Fibroblast of the aortic adventitia (primary cell): Measurements from ENCODE around the gene CUL5. TPM values are rescaled to one million over a fixed set of nuclear protein-coding genes. Genes with fewer than 3 reads are reported as not detected.

Source experiments
- DNase-seq: peaks from one replicate; pipeline ENCODE4 v3.0.0-alpha.2; 2010; ENCODE audit warnings: low read depth
- H3K4me3 ChIP-seq: 2 replicates; pipeline ENCODE4 v1.5.1; 2011; ENCODE audit warnings: low read depth, mild to moderate bottlenecking, control low read depth, low read length, moderate library complexity
- total RNA-seq: library from RNA; depleted of rRNA; stranded (reverse); fragments of >200 nt; gene quantifications from 2 replicates; pipeline ENCODE4 v1.2.3, GENCODE V29; 2012; ENCODE audit warnings: low replicate concordance
- TF ChIP-seq, protein P1 (sequence below): IDR thresholded peaks from 2 replicates; pipeline ENCODE4 v1.5.1; 2011; ENCODE audit warnings: mild to moderate bottlenecking, low read length, control low read depth, inconsistent platforms; ENCODE audit not compliant: insufficient read depth

CUL5 gene
- total RNA-seq, 1 donor: 39.1 TPM

GRCh38 chr11:108063410-108063809 lies 54.7 kb downstream of the CUL5 start:
- no peak overlapping the region for H3K4me3 ChIP-seq
- DNase-seq: no peak
- TF ChIP-seq, protein P1, sequence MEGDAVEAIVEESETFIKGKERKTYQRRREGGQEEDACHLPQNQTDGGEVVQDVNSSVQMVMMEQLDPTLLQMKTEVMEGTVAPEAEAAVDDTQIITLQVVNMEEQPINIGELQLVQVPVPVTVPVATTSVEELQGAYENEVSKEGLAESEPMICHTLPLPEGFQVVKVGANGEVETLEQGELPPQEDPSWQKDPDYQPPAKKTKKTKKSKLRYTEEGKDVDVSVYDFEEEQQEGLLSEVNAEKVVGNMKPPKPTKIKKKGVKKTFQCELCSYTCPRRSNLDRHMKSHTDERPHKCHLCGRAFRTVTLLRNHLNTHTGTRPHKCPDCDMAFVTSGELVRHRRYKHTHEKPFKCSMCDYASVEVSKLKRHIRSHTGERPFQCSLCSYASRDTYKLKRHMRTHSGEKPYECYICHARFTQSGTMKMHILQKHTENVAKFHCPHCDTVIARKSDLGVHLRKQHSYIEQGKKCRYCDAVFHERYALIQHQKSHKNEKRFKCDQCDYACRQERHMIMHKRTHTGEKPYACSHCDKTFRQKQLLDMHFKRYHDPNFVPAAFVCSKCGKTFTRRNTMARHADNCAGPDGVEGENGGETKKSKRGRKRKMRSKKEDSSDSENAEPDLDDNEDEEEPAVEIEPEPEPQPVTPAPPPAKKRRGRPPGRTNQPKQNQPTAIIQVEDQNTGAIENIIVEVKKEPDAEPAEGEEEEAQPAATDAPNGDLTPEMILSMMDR: no peak

DNA sequence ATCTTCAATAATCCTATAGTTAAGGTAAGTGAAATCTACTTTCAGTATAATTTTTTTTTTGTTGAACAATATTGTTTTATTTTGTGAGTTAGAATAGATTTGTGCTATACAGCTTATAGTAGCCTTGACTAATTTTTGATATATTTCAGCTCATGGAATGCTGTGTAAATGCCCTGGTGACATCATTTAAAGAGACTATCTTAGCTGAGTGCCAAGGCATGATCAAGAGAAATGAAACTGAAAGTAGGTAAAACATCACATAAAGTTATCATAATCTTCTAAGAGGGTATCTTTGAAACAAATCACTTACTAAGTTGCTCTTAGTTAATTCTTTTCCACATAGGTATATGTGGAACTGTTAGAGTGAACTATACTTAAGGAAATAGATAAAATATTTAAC lies 61.2 kb downstream of the CUL5 start:
- TF ChIP-seq, protein P1: no peak
- no peak overlapping the region for H3K4me3 ChIP-seq
- peak; percentile 70 for DNase-seq

DNA sequence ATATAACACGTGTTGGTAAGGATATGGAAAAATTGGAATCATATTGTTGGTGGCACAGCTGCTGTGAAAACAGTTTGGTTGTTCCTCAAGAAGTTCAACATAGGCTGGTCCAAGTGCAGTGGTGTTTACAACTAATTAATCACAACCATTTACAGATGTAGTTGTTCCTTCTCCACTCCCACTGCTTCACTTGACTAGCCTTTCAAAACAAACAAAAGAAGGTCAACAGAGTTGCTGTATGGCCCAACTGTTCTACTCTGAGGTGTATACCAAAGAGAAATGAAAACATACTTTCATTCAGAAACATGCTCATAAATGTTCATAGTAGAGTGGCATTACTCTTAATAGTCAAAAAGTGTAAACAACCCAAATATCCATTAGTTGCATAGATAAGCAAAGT lies 76.1 kb downstream of the CUL5 start:
- TF ChIP-seq, protein P1: no peak
- DNase-seq: no peak
- H3K4me3 ChIP-seq: no peak overlapping the region

DNA sequence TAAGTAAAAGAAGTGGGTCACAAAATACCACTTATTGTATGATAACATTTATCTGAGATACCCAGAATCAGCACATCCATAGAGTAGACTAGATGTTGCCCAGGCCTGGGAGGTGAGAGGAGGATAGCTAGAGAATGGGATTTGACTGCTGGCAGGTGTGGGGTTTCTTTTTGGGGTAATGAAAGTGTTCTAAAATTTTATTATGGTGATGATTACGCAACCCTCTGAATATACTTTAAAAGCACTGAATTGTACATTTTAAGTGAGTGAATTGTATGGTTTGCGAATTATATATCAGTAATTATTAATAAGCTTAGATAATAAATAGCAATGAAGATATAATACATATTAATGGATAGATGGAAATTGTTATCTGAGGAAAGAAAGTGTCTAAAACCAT lies 77.0 kb downstream of the CUL5 start:
- H3K4me3 ChIP-seq: no peak overlapping the region
- TF ChIP-seq, protein P1: no peak
- DNase-seq: no peak

- no peak for DNase-seq
- TF ChIP-seq, protein P1: no peak
- no peak overlapping the region for H3K4me3 ChIP-seq
Observed at GRCh38 chr11:108092134-108092533, 83.4 kb downstream of the CUL5 start.

DNA sequence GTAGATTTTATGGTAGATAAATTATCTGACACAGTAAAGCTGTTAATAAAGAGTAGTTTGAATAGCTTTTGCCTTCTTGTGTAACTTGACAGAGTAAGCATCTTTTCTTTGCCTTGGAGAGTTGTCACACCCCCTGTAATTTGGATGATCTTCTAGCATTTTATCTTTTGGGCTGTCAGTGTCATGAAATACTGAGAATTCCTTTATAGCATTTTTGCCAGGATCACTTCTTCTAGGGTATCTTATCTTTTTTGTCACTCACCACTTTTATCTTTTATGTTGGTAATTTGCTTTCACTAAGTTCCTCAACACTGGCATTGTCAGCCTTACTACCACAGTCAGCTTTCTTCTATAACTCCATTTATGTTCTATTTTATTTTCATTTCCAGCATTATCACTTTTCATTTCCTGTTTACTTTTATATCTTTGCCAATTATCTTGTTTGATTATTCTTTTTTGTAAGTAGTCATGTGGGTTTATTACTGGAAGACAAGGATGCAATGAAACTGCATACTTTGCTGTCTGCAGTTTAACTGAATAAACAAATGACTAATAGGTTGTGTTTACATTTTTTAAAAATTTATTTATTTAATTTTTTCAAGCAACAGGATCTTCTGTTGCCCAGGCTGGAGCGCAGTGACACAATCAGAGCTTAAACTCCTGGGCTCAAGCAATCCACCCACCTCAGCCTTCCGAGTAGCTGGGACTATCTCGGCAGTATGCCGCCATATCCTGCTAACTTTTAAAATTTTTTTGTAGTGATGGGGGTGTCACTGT lies 84.6 kb downstream of the CUL5 start:
- TF ChIP-seq, protein P1: no peak
- H3K4me3 ChIP-seq: no peak overlapping the region
- DNase-seq: no peak

- H3K4me3 ChIP-seq: no peak overlapping the region
- no peak for DNase-seq
- TF ChIP-seq, protein P1: no peak
Observed at GRCh38 chr11:108097179-108097578, 88.5 kb downstream of the CUL5 start.
